CD4-positive, alpha-beta memory T cell (primary cell): ENCODE results near the gene RNF126. TPM values are rescaled to one million over a fixed set of nuclear protein-coding genes. Genes with fewer than 3 reads are reported as not detected.
A peak's percentile ranks its signal among the peaks of the same experiment; 100 is the strongest.

Source experiments
- CTCF ChIA-PET: fragments of 350-600 bp; sonication (Branson Sonifier 250); formaldehyde crosslinking; loops from one replicate; lab custom pipeline; 2021; ENCODE audit warnings: inconsistent platforms; ENCODE audit not compliant: partially characterized antibody; lab: Charles Lee
- POLR2A ChIA-PET: fragments of 350-600 bp; sonication (Branson Sonifier 250); formaldehyde crosslinking; loops from one replicate; lab custom pipeline; 2021; ENCODE audit not compliant: partially characterized antibody; lab: Charles Lee
- DNase-seq, 5 donors: peaks; one replicate each; pipeline versions ENCODE4 v3.0.0 to v3.0.0-alpha.2; 2020 to 2022; ENCODE audit warnings: mixed read lengths in 1 of 5
- H3K27ac ChIP-seq: one replicate; pipeline ENCODE4 v1.7.0; 2013; ENCODE audit warnings: low read depth, low read length
- H3K27me3 ChIP-seq: 2 replicates; pipeline ENCODE4 v1.7.0; 2013; ENCODE audit warnings: mild to moderate bottlenecking, low read length, moderate library complexity; ENCODE audit not compliant: insufficient read depth
- H3K36me3 ChIP-seq: 2 replicates; pipeline ENCODE4 v1.7.0; 2013; ENCODE audit warnings: mild to moderate bottlenecking, low read length, moderate library complexity; ENCODE audit not compliant: insufficient read depth
- H3K4me1 ChIP-seq: 2 replicates; pipeline ENCODE4 v1.7.0; 2013; ENCODE audit warnings: mild to moderate bottlenecking, low read length, moderate library complexity; ENCODE audit not compliant: insufficient read depth
- H3K4me3 ChIP-seq, 2 donors: one replicate each; pipeline ENCODE4 v1.7.0; 2013; ENCODE audit warnings: low read length in 2 of 2, mild to moderate bottlenecking in 1 of 2
- H3K9me3 ChIP-seq, 2 donors: one replicate each; pipeline ENCODE4 v1.7.0; 2013; ENCODE audit warnings: low read length in 2 of 2, control low read depth in 1 of 2; ENCODE audit not compliant: control insufficient read depth in 1 of 2
- H3K27ac Mint-ChIP-seq, 7 donors: one replicate each; pipeline ENCODE4 v1.8.0; 2020 to 2021; ENCODE audit warnings: mixed read lengths in 7 of 7, mild to moderate bottlenecking in 6 of 7, inconsistent platforms in 3 of 7, moderate library complexity in 3 of 7
- H3K27me3 Mint-ChIP-seq, 2 donors: one replicate each; pipeline ENCODE4 v1.8.0; 2020 to 2021; ENCODE audit warnings: mixed read lengths in 2 of 2
- H3K36me3 Mint-ChIP-seq, 2 donors: one replicate each; pipeline ENCODE4 v1.8.0; 2020 to 2021; ENCODE audit warnings: mixed read lengths in 2 of 2, inconsistent platforms in 1 of 2, mild to moderate bottlenecking in 1 of 2
- H3K4me1 Mint-ChIP-seq, 4 donors: one replicate each; pipeline ENCODE4 v1.8.0; 2020 to 2021; ENCODE audit warnings: mixed read lengths in 4 of 4, mild to moderate bottlenecking in 1 of 4
- H3K4me3 Mint-ChIP-seq, 8 donors: one replicate each; pipeline ENCODE4 v1.8.0; 2020 to 2021; ENCODE audit warnings: mixed read lengths in 8 of 8, mild to moderate bottlenecking in 7 of 8, moderate library complexity in 6 of 8, inconsistent platforms in 3 of 8
- H3K9me3 Mint-ChIP-seq, 8 donors: one replicate each; pipeline ENCODE4 v1.8.0; 2020 to 2021; ENCODE audit warnings: mixed read lengths in 8 of 8, mild to moderate bottlenecking in 5 of 8, inconsistent platforms in 3 of 8, moderate library complexity in 1 of 8
- intact Hi-C: fragments of 100-400 bp; cut with micrococcal nuclease; formaldehyde crosslinking; loops from one replicate; pipeline ENCODE4 v1.15.1; 2023
- polyA plus RNA-seq, 2 donors: library from polyadenylated mRNA; unstranded; fragments of 300-500 nt; fragmentation: Illumina TruSeq; gene quantifications; one replicate each; pipeline ENCODE4 v1.2.3, GENCODE V29; 2021
- total RNA-seq, 2 experiments: library from RNA; stranded (reverse); gene quantifications; one replicate each; pipeline ENCODE4 v1.2.3, GENCODE V29; 2021

RNF126 gene
- total and polyA plus RNA-seq, 4 experiments from 2014 or later: 82.3 to 112 (median 100) TPM

GRCh38 chr19:694481-695351, 31.7 kb upstream of the RNF126 start:
- Histone ChIP-seq H3K4me1 (peaks cover 5% of the 10 kb centered on the region), H3K9me3 (no peaks in the 10 kb centered on the region)
- H3K4me3 Mint-ChIP-seq: peak overlapping the region in 2 of 8 donors; percentile 6 to 41

GRCh38 chr19:690203-690602, 27.2 kb upstream of the RNF126 start:
- H3K36me3 Mint-ChIP-seq: no peaks in the 10 kb centered on the region
- H3K4me1 Mint-ChIP-seq: no peaks in the 10 kb centered on the region
- DNase-seq: no peak
- CTCF ChIA-PET: interaction anchor here (1.0 kb wide), 1 partner anchor 9 kb away, joined by 3 read pairs; no protein-coding TSS in a partner anchor
- POLR2A ChIA-PET: no interaction called here
- H3K4me3 Mint-ChIP-seq: no peak overlapping the region
- Histone ChIP-seq H3K27me3 (no peaks in the 10 kb centered on the region), H3K4me3 (no peak overlapping the region), H3K36me3 (no peaks in the 10 kb centered on the region), H3K4me1 (peaks cover under 1% of the 10 kb centered on the region), H3K27ac (no peak overlapping the region), H3K9me3 (no peaks in the 10 kb centered on the region)
- no peak overlapping the region for H3K27ac Mint-ChIP-seq
- H3K27me3 Mint-ChIP-seq: peaks cover 1 to 2% of the 10 kb centered on the region in 2 donors
- intact Hi-C loops: no loop called here
- H3K9me3 Mint-ChIP-seq: peaks cover 0 to 2% (median 0%) of the 10 kb centered on the region in 8 donors

More at GRCh38 chr19:694481-695351, 31.7 kb upstream of the RNF126 start:
- DNase-seq: no peak
- H3K9me3 Mint-ChIP-seq: peaks cover 0 to 1% (median 0%) of the 10 kb centered on the region in 8 donors
- H3K4me3 ChIP-seq: no peak overlapping the region
- peaks cover 5 to 8% of the 10 kb centered on the region in 2 donors for H3K27me3 Mint-ChIP-seq
- H3K27ac ChIP-seq: no peak overlapping the region
- H3K4me1 Mint-ChIP-seq: no peaks in the 10 kb centered on the region
- ChIA-PET CTCF (no interaction called here), POLR2A (no interaction called here)
- no peak overlapping the region for H3K27ac Mint-ChIP-seq
- H3K27me3 ChIP-seq: no peaks in the 10 kb centered on the region
- intact Hi-C loops: no loop called here
- no peaks in the 10 kb centered on the region for H3K36me3 Mint-ChIP-seq
- H3K36me3 ChIP-seq: no peaks in the 10 kb centered on the region

DNA sequence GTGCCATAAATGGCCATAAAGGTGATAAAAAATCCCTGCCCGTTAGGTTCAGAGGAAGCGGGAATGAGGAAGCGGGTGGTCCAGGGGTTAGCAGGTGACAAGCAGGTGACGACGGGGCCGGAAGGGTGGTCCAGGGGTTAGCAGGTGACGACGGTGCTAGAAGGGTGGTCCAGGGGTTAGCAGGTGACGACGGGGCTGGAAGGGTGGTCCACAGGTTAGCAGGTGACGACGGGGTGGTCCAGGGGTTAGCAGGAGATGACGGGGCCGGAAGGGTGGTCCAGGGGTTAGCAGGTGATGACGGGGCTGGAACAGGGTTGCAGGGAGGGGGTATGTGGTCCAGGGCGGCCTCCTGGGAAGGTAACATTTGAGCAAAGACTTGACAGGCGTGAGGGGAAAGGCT, 26.0 kb upstream of the RNF126 start:
- CTCF ChIA-PET: no interaction called here
- Mint-ChIP-seq H3K36me3 (no peaks in the 10 kb centered on the region), H3K27me3 (no peaks in the 10 kb centered on the region), H3K4me1 (no peaks in the 10 kb centered on the region), H3K4me3 (no peak overlapping the region), H3K27ac (no peak overlapping the region), H3K9me3 (peaks cover 0 to 2% (median 0%) of the 10 kb centered on the region in 8 donors)
- POLR2A ChIA-PET: no interaction called here
- intact Hi-C loops: no loop called here
- Histone ChIP-seq H3K4me3 (no peak overlapping the region), H3K27ac (no peak overlapping the region), H3K9me3 (no peaks in the 10 kb centered on the region), H3K36me3 (no peaks in the 10 kb centered on the region), H3K27me3 (no peaks in the 10 kb centered on the region), H3K4me1 (no peaks in the 10 kb centered on the region)
- DNase-seq: peak in 1 of 5 donors; percentile 33

- Histone ChIP-seq H3K9me3 (no peaks in the 10 kb centered on the region), H3K27me3 (no peaks in the 10 kb centered on the region), H3K4me1 (no peaks in the 10 kb centered on the region), H3K4me3 (no peak overlapping the region), H3K36me3 (no peaks in the 10 kb centered on the region), H3K27ac (no peak overlapping the region)
- no peaks in the 10 kb centered on the region for H3K36me3 Mint-ChIP-seq
- H3K4me1 Mint-ChIP-seq: no peaks in the 10 kb centered on the region
- no peak overlapping the region for H3K4me3 Mint-ChIP-seq
- CTCF ChIA-PET: no interaction called here
- H3K27ac Mint-ChIP-seq: no peak overlapping the region
- POLR2A ChIA-PET: no interaction called here
- no peaks in the 10 kb centered on the region for H3K27me3 Mint-ChIP-seq
- no peak for DNase-seq
- peaks cover 0 to 2% (median 0%) of the 10 kb centered on the region in 8 donors for H3K9me3 Mint-ChIP-seq
- intact Hi-C loops: no loop called here
Measured at GRCh38 chr19:688214-688613, 25.2 kb upstream of the RNF126 start.

GRCh38 chr19:687569-688166, 24.7 kb upstream of the RNF126 start:
- no peak overlapping the region for H3K27ac ChIP-seq
- H3K27me3 Mint-ChIP-seq: no peaks in the 10 kb centered on the region
- peak overlapping the region in 1 of 8 donors; percentile 13 for H3K4me3 Mint-ChIP-seq
- CTCF ChIA-PET: no interaction called here
- H3K4me1 Mint-ChIP-seq: no peaks in the 10 kb centered on the region
- H3K4me1 ChIP-seq: no peaks in the 10 kb centered on the region
- no peaks in the 10 kb centered on the region for H3K36me3 Mint-ChIP-seq
- no peak overlapping the region for H3K4me3 ChIP-seq
- no peaks in the 10 kb centered on the region for H3K36me3 ChIP-seq
- no peaks in the 10 kb centered on the region for H3K9me3 ChIP-seq
- intact Hi-C loops: no loop called here
- peak overlapping the region in 1 of 7 donors; percentile 23 for H3K27ac Mint-ChIP-seq
- peaks cover 0 to 2% (median 0%) of the 10 kb centered on the region in 8 donors for H3K9me3 Mint-ChIP-seq
- DNase-seq: no peak
- no peaks in the 10 kb centered on the region for H3K27me3 ChIP-seq
- POLR2A ChIA-PET: no interaction called here

DNA sequence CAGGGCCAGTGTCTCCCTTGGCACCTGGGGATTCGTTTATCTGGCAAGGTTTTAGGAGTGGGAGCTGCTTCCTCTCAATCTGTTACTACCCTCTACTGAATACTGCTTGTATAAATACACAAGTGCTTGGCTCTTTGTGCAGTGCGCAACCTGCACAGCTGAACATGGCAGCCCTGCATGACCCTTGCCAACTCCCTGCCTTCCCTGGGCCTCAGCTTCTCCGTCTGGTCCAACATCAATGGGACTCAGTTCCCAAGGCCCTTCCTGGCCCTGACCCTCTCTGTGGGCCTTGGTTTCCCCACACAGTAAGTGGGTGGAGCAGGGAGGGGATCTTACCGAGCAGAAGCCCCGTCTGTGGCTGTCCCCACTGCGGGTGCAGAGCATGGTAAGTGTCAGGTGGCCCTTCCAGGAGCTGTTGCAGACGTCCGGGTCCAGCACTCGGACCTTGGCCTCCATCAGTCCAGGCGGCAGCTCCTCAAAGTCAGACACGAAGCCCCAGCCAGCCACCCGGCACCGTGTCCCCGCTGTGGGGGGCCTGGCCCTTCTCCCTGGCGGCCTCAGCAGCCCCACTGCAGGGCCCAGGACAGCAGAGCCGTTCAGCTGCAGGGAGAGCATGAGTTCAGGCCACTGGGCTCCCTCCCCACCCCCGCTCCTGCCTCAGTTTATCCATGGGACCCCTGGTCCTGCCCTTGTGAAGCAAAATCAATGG, 23.7 kb upstream of the RNF126 start:
- H3K27ac ChIP-seq: no peak overlapping the region
- intact Hi-C loops: no loop called here

DNA sequence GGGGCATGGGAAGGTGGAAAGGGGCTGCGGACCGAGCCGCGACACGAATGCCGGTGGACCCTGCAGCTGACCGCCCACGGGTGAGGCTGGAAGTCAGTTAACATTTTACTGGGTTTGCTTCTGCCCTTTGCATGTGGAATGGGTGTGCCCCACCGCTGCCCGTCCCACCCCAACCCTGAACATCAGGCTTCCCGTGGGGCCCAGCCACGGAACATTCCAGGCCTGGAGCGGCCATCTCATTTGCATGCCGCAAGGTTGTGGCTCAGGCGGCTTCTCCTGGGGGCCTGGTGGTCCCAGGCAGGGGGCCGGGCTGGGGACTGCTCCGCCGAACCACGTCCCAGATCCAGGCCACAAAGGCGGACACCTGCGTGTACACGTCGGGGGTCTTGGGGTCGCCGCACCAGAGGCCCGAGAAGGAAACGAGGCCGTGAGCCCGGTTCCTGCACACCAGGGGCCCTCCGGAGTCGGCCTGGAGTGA, 22.5 kb upstream of the RNF126 start:
- H3K27me3 ChIP-seq: no peaks in the 10 kb centered on the region
- no peaks in the 10 kb centered on the region for H3K36me3 ChIP-seq
- DNase-seq: peak in 1 of 5 donors; percentile 35
- Mint-ChIP-seq H3K4me3 (no peak overlapping the region), H3K27me3 (no peaks in the 10 kb centered on the region), H3K36me3 (no peaks in the 10 kb centered on the region), H3K9me3 (peaks cover 0 to 5% (median 0%) of the 10 kb centered on the region in 8 donors), H3K27ac (no peak overlapping the region), H3K4me1 (peaks cover 0 to 4% (median 0%) of the 10 kb centered on the region in 4 donors)
- peaks cover 6% of the 10 kb centered on the region for H3K4me1 ChIP-seq
- ChIA-PET POLR2A (no interaction called here), CTCF (no interaction called here)
- H3K4me3 ChIP-seq: no peak overlapping the region
- H3K27ac ChIP-seq: no peak overlapping the region
- H3K9me3 ChIP-seq: no peaks in the 10 kb centered on the region
- intact Hi-C loops: no loop called here

More for the DNA sequence above, 23.7 kb upstream of the RNF126 start:
- Mint-ChIP-seq H3K4me3 (no peak overlapping the region), H3K27ac (no peak overlapping the region), H3K9me3 (peaks cover 0 to 2% (median 0%) of the 10 kb centered on the region in 8 donors), H3K4me1 (no peaks in the 10 kb centered on the region), H3K27me3 (no peaks in the 10 kb centered on the region), H3K36me3 (no peaks in the 10 kb centered on the region)
- Histone ChIP-seq H3K9me3 (no peaks in the 10 kb centered on the region), H3K27me3 (no peaks in the 10 kb centered on the region), H3K4me3 (no peak overlapping the region), H3K36me3 (no peaks in the 10 kb centered on the region), H3K4me1 (no peaks in the 10 kb centered on the region)
- POLR2A ChIA-PET: no interaction called here
- CTCF ChIA-PET: interaction anchor here (0.5 kb wide), 1 partner anchor 903 kb away, joined by 3 read pairs; no protein-coding TSS in a partner anchor
- DNase-seq: peak in 1 of 5 donors; percentile 27
